NCI-H1105 (cell line): Measurements from ENCODE around the gene SIRT7.

Experiments used
- DNase-seq: peaks from one replicate; lab custom pipeline; 2025; lab: John Stamatoyannopoulos, UW

Gene SIRT7

DNA sequence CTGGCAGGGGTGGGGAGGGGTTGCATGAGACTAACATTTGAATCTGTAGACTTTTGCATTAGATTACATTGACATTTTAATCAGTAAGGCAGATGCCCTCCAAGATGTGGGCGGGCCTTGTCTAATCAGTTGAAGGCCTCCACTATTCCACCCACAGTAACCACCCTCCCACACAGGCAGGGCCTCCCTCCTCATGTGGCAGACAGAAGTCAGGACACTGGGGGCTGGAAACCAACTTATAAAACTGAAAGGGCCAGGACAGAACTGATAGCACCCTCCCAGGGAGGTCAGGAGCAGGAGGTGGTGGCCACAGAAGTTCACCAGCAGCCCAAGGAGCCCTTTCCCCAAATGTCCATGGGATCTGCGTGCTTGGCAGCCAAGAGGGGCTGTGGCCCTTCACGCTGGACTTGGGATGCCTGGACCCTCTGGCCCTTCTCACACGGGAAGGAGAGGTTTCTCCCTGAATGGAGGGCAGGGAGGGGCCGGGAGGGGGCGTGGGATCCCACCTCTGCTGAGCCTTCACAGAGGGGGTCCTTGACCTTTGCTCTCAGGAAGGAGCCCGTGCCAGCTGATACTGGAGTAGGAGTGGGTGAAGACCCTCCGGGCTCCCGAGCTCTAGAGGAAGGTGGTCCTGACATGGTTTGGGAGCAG, 14.5 kb upstream of the SIRT7 start:
- no peak for DNase-seq

GRCh38 chr17:81931557-81932332, 13.8 kb upstream of the SIRT7 start:
- no peak for DNase-seq

DNA sequence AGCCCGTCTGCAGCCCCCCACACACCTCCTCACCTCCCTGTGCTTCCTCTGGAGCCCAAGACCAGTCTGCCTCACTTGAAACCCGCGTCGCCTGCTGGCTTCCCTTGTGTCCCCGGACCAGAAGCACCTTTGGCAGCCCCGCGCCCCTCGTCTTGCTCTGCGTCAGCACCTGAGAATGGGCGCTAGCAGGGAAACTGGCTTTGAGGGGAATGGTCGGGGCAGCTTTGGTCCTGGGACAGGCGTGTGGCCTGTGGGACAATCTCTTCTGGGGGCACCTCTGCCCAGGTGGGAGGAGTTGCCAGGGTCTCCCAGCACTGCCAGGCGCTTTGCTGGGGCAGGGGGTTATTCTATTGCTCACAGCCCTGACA, 13.2 kb upstream of the SIRT7 start:
- no peak for DNase-seq

DNA sequence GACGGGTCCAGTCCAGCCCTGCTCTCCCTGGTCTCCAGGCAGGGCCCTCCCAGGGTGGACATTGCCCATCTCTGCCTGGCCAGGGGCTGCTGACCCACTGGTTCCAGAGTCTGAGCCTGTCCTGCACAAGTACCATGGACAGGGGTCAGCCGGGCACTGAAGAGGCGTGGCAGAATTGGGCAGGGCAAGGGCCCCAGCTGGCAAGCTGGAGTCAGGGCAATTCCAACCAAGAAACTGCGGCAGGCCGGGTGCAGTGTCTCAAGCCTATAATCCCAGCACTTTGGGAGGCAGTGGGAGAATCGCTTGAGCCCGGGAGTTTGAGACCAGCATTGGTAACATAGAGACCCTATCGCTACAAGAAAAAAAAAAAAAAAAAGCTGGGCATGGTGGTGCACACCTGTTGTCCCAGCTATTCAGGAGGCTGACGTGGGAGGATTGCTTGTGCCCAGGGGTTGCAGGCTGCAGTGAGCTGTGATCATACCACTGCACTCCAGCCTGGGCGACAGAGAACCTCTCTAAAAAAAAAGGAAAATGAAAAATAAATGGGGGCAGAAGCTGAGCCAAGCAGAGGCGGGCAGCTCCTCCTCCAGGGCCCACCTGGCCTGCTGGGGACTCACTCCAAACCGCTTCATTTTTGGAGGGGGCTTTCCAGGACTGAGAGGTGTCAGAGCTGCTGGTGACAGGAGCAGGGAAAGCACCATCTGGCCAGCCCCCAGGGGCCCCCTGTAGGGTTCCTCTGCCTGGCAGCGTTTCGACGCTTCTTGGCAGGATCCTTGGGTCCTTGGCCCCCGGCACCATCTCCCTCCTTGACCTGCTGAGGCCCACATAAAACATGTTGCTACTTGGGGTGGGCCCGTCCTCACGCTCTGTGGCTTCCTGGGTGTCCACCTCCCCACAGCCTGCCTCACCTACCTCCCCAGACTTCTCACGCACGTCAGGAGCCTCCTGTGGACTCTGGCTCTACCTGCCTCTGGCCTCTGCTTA, 12.5 kb upstream of the SIRT7 start:
- DNase-seq, result no peak

DNA sequence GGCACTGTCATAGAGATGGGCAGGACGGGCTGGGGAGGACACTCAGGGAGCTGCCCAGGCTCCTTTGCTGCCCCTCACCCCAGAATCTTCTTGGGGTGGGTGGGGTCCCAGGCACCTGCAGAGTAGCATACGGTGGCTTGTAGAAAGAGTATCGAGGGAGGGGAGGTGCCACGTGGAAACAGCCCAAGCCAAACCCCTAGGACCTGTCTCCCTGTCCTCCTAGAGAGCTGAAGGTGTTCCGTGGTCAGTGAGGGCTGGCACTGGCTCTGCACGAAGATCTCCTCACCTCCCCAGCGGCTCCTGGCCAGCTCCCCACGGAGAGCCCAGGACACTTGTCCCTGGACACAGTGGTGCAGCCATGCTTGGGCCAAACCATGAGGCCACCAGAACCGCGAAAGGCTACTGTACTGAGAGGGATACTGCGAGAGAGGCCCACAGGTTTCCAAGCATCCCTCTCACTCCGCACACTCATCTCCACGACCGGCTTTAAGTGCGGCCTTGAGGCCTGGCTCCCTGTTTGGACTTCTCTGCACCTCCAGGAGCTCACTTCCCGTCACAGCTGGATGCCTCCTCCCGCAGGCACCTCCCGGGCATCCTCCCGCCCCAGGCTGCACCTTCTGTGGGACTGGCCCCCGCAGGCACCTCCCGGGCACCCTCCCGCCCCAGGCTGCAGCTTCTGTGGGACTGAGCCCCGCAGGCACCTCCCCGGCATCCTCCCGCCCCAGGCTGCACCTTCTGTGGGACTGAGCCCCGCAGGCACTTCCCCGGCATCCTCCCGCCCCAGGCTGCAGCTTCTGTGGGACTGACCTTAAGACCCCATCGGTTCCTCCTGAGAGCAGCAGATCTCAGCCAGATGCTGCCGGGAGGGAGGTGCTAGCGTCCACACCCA, 11.5 kb upstream of the SIRT7 start:
- no peak for DNase-seq

DNA sequence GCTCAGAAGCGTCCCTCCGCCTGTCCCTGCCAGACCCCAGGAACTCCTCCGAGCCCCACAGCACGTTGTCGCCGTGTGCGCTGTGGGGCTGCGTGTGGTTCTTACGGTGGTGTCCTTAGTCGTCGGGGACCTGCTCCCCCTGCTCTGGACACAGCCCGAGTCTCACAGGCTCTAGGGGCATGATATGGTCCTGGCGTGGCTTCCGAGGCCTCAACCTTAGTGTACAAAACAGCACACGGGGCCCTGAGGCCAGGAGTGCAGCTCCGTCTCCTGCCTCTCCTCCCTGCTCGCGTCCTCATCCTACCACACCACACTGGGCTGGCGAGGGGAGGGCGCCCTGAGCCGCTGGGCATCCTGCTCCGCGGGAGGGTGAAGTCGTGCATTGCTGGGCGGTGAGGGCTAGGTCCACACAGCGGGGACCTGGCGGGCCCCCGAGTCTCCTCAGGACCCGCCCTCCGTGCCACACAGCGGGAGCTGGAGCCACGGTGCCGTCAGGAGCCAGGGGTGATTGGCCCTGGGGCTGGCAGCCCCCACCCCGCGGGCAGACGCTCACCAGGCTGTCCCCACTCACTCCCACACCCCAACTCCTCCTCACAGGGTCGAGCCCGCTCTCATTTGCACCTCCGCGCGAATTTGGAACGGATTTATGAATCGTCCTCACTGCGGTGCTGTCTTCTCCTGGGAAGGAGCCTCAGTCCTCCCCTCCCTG, 10.7 kb upstream of the SIRT7 start:
- no peak for DNase-seq

- peak; percentile 93 for DNase-seq
Measured at GRCh38 chr17:81927653-81928543, 9.9 kb upstream of the SIRT7 start, which contains the start of gene MAFG. TSS of gene MAFG (minus strand) at chr17:81927735. CDS start at chr17:81923185, 4,550 bp downstream.

DNA sequence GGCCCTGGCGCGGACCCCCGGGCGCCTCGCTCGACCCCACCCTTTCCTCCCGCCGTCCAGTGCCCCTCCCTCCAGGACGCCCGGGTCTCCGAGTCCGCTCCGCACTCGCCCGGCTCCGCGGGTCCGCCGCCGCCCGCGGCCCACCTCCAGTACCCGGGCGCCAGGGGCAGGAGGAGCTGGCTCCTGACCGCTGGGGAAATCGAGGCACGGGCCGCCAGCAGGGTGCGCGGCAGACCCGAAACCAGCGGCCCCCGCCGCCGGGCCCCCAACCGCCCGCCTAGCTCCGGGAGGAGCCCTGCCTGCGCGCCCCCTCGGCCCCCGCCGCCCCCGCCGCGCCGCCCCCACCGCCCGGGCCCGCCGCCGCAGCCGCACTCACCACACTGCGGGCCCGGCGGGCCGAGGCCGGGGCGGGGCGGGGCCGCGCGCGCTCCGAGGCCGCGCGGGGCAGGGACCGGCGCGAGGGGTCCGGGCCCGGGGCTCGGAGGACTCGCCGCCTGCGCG, 9.2 kb upstream of the SIRT7 start:
- no peak for DNase-seq

DNA sequence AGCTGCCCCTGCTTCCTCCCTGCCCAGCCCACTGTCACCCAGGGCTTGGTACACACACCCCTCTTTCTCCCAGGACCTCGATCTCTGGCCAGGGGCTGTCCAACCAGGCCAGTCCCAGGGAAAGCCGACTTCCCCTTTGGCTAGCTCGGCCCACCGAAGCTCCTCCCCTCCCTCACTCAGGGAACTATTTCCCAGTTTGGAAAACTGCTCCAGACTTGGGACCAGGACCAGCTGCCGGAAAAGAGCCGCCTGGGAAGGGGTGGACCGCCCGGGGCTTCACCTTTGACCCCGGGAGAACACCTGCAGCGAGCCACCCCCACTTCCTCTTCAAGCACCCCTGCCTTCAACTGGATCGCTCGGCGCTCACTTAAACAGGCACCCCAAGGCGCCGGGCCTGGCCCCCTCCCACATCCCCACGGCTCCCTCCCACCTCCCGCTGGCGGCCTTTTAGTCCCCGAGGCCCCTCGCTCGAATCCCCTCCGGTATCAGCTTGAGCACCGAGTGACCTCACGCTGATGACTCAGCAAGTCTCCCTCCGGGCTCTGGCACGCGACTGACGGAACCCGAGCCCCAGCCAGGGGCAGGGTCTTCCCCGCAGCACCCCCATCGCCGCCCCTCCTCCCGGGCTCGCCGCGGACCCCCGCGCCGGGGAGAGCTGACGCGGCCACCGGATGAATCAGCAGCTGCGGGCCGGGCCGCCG, 8.6 kb upstream of the SIRT7 start:
- peak; percentile 38 for DNase-seq

GRCh38 chr17:81925860-81926450, 8.0 kb upstream of the SIRT7 start:
- DNase-seq, result no peak

DNA sequence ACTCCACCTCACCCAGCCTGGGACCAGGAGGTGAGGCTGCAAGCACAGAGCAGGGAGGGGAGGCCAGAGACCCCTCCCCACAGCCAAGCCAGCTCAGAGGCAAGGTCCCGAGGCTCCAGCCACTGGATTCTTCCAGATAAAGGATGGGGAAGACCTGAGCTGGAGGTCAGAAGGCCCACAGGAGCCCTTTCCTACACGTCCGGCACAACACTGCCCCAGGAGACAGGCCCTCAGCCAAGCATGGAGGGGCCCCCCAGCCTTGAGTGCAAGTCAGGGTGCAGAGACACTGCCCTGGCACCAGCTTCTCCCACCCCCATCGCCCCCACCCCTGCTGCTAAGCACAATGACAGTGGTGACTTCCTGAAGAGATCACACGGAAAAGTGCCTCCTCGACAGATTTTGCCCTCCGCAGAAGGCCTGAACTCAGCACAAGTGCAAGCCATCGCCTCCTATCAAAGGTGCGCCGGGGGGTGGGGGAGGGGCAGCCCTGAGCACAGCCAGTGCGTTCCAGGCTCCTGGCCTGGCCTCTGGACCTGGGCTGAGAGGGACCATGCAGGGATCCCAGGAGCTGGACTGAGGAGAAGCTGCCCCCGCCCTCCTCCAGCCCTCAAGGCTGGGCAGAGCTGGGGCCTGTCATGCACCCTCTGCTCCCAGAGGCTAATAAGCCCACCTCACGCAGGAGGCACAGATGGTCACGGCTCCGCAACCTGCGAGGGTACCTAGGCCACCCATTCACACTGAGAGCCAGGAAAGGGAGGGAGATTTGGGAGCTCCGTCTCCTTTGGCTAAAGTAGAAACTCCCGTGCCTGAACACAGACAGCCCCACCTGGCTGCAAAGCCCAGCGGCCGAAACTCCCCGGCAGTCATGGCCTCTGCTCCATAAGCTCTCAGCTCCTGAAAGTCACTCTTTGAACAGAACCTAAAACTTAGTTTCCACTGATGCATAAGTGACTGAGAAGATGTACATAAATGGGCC, 6.9 kb upstream of the SIRT7 start:
- DNase-seq, result no peak

GRCh38 chr17:81923302-81924260, 5.6 kb upstream of the SIRT7 start:
- DNase-seq, result no peak

DNA sequence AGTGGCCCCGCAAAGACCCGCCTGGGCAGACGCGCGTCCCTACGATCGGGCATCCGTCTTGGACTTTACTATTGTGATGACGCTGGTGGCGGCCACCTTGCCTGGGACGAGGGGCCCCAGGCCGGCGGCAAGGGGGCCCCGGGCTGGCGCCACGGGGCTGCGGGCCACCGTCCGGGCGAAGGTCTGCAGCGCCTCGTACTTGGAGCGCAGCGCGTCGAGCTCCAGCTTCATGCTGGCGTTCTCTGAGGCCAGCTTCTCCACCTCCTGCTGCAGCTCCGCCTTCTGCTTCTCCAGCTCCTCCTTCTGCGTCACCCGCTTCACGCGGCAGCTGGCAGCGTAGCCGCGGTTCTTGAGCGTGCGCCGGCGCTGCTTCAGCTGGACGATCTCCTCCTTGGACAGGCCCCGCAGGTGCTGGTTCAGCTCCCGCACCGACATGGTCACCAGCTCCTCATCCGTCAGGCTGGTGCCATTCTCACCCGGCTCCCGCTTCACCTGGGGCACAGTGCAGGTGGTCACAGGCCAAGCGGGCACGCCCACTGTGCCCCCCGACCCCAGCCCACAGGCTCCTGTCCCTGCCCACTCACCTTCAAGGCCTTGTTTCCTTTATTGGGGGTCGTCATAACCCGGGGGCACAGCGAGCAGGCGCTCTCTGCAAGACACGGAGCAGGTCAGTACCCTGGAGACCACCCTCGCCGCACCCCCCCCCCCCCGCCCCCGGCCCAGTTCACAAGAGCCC, 4.8 kb upstream of the SIRT7 start:
- DNase-seq, result no peak

DNA sequence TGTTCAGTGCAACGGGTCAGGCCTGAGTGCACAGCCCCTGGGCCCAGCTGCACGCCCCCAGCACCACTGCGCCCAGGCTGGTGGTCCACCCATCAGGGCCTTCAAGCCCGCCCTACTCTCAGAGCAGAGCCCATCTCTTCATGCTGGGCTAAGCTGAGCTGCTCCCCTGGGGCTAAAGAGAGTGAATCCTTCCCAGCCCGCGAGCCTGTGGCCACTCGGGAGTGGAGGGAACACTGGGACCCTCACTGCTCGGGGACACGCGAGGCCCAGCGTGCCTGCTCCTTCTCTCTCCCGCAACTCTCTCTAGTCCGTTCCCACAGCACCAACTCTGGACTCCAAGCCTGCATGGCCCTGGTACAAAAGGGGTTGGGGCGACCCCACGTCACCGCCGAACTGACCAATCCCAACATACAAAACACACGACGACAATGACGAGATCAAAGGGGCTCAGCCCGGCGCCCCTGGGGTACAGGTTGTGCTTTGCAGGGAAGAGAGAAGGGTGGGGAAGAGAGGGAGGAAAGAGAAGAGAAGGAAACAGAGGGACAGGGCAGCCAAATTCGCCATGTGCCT, 4.1 kb upstream of the SIRT7 start:
- DNase-seq, result no peak

- DNase-seq, result no peak
Measured at GRCh38 chr17:81921537-81921862, 3.5 kb upstream of the SIRT7 start.
